RWPE2 (cell line): ENCODE data around the gene MEF2C.

Experiments used
- ATAC-seq: fragments of 200-7000 bp; cut with Tn5 transposase; 3 replicates; pipeline ENCODE4 v1.9.1; 2021; ENCODE audit warnings: low read depth
- DNase-seq: peaks from one replicate; pipeline ENCODE4 v3.0.0-alpha.2; 2020; ENCODE audit warnings: low spot score
- H3K27ac ChIP-seq: fragments of 450-650 bp; 2 replicates; pipeline ENCODE4 v1.5.1; 2017; ENCODE audit warnings: mild to moderate bottlenecking; ENCODE audit not compliant: poor library complexity, severe bottlenecking
- H3K27me3 ChIP-seq: fragments of 250-450 bp; sonication (Bioruptor Pico); 2 replicates; pipeline ENCODE4 v1.5.1; 2021; ENCODE audit warnings: mild to moderate bottlenecking, moderate library complexity; ENCODE audit not compliant: insufficient read depth, poor library complexity, severe bottlenecking
- H3K36me3 ChIP-seq: fragments of 250-450 bp; sonication (Bioruptor Pico); 2 replicates; pipeline ENCODE4 v1.5.1; 2020; ENCODE audit warnings: low read depth, mild to moderate bottlenecking, moderate library complexity
- H3K4me1 ChIP-seq: fragments of 250-450 bp; sonication (Bioruptor Pico); 2 replicates; pipeline ENCODE4 v1.5.1; 2021; ENCODE audit warnings: mild to moderate bottlenecking, moderate library complexity; ENCODE audit not compliant: insufficient read depth, poor library complexity, severe bottlenecking
- H3K4me3 ChIP-seq: fragments of 250-450 bp; sonication (Bioruptor Pico); 2 replicates; pipeline ENCODE4 v1.5.1; 2021; ENCODE audit warnings: mild to moderate bottlenecking, moderate library complexity; ENCODE audit not compliant: severe bottlenecking
- H3K9me3 ChIP-seq: fragments of 250-450 bp; sonication (Bioruptor Pico); 2 replicates; pipeline ENCODE4 v1.5.1; 2021; ENCODE audit warnings: mild to moderate bottlenecking, moderate library complexity; ENCODE audit not compliant: severe bottlenecking
- TF ChIP-seq, protein P1 (sequence below): fragments of 450-650 bp; IDR thresholded peaks from one replicate; pipeline ENCODE4 v1.5.1; 2017; ENCODE audit warnings: mild to moderate bottlenecking, moderate library complexity; ENCODE audit not compliant: poor library complexity, severe bottlenecking

The MEF2C gene

GRCh38 chr5:88837222-88837621, 45.8 kb downstream of the MEF2C start:
- no peak for DNase-seq
- H3K9me3 ChIP-seq = no peaks in the 10 kb centered on the region
- H3K36me3 ChIP-seq = no peaks in the 10 kb centered on the region
- ATAC-seq = no peak
- no peaks in the 10 kb centered on the region for H3K27me3 ChIP-seq
- H3K27ac ChIP-seq = no peak overlapping the region
- TF ChIP-seq, protein P1, sequence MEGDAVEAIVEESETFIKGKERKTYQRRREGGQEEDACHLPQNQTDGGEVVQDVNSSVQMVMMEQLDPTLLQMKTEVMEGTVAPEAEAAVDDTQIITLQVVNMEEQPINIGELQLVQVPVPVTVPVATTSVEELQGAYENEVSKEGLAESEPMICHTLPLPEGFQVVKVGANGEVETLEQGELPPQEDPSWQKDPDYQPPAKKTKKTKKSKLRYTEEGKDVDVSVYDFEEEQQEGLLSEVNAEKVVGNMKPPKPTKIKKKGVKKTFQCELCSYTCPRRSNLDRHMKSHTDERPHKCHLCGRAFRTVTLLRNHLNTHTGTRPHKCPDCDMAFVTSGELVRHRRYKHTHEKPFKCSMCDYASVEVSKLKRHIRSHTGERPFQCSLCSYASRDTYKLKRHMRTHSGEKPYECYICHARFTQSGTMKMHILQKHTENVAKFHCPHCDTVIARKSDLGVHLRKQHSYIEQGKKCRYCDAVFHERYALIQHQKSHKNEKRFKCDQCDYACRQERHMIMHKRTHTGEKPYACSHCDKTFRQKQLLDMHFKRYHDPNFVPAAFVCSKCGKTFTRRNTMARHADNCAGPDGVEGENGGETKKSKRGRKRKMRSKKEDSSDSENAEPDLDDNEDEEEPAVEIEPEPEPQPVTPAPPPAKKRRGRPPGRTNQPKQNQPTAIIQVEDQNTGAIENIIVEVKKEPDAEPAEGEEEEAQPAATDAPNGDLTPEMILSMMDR = no peak
- H3K4me1 ChIP-seq = no peaks in the 10 kb centered on the region
- no peak overlapping the region for H3K4me3 ChIP-seq

DNA sequence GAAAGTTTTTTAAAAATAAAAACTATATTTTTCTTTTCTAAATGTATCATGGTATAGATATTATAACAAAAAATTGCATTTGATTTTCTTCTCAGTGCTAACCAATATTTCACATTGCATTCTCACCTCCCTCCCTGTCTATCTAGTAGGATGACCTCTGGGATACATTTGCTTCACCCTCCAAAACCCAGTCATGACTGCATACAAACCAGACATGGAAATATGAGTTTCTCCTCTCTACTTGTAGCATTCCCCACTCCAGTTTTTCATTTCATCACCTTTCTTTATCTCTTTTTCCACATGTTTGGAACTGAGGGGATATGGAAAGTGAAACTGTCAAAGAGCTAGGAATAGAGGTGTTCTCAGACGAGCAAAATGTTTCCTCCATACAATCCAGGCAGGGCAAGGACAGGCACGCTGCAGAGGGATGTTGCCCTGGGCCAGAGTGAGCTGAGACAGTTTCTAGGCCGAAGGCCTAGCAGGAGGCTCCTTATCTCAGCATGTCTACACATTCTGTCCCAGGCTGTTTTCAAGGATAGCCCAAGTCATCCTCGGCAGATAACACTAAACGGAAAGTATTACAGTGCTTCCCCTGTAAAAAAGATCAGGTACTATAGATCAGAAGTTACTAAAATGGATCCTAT, 46.7 kb downstream of the MEF2C start:
- H3K9me3 ChIP-seq = no peaks in the 10 kb centered on the region
- no peak overlapping the region for H3K4me3 ChIP-seq
- H3K36me3 ChIP-seq = no peaks in the 10 kb centered on the region
- ATAC-seq (no peak; the same call in 2 of the 3 replicates), DNase-seq (no peak)
- H3K27me3 ChIP-seq = no peaks in the 10 kb centered on the region
- no peaks in the 10 kb centered on the region for H3K4me1 ChIP-seq
- H3K27ac ChIP-seq = no peak overlapping the region
- TF ChIP-seq, protein P1 = no peak

- no peak overlapping the region for H3K4me3 ChIP-seq
- H3K9me3 ChIP-seq = no peaks in the 10 kb centered on the region
- no peaks in the 10 kb centered on the region for H3K4me1 ChIP-seq
- TF ChIP-seq, protein P1 = no peak
- DNase-seq (no peak), ATAC-seq (no peak)
- no peaks in the 10 kb centered on the region for H3K27me3 ChIP-seq
- H3K36me3 ChIP-seq = no peaks in the 10 kb centered on the region
- H3K27ac ChIP-seq = no peak overlapping the region
Measured at GRCh38 chr5:88834499-88834898, 48.5 kb downstream of the MEF2C start.

GRCh38 chr5:88834131-88834462, 48.9 kb downstream of the MEF2C start:
- Histone ChIP-seq H3K4me1 (no peaks in the 10 kb centered on the region), H3K9me3 (no peaks in the 10 kb centered on the region), H3K27ac (no peak overlapping the region), H3K4me3 (no peak overlapping the region), H3K27me3 (no peaks in the 10 kb centered on the region), H3K36me3 (no peaks in the 10 kb centered on the region)
- DNase-seq = no peak
- ATAC-seq = no peak
- TF ChIP-seq, protein P1 = no peak

- ATAC-seq = no peak
- Histone ChIP-seq H3K27me3 (no peaks in the 10 kb centered on the region), H3K27ac (no peak overlapping the region), H3K4me3 (no peak overlapping the region), H3K9me3 (no peaks in the 10 kb centered on the region), H3K36me3 (no peaks in the 10 kb centered on the region), H3K4me1 (no peaks in the 10 kb centered on the region)
- TF ChIP-seq, protein P1 = no peak
- no peak for DNase-seq
Measured at GRCh38 chr5:88833371-88834130, 49.4 kb downstream of the MEF2C start.
